GM12873 (cell line): ENCODE results near the gene PSRC1.
A peak's percentile ranks its signal among the peaks of the same experiment; 100 is the strongest.

Experiments
- CTCF ChIP-seq: IDR thresholded peaks from 2 replicates; pipeline ENCODE4 v1.5.1; 2012; ENCODE audit warnings: low read depth, mild to moderate bottlenecking, moderate library complexity, low read length, control low read depth; ENCODE audit not compliant: insufficient read depth; ENCODE audit errors: missing control alignments

The PSRC1 gene

DNA sequence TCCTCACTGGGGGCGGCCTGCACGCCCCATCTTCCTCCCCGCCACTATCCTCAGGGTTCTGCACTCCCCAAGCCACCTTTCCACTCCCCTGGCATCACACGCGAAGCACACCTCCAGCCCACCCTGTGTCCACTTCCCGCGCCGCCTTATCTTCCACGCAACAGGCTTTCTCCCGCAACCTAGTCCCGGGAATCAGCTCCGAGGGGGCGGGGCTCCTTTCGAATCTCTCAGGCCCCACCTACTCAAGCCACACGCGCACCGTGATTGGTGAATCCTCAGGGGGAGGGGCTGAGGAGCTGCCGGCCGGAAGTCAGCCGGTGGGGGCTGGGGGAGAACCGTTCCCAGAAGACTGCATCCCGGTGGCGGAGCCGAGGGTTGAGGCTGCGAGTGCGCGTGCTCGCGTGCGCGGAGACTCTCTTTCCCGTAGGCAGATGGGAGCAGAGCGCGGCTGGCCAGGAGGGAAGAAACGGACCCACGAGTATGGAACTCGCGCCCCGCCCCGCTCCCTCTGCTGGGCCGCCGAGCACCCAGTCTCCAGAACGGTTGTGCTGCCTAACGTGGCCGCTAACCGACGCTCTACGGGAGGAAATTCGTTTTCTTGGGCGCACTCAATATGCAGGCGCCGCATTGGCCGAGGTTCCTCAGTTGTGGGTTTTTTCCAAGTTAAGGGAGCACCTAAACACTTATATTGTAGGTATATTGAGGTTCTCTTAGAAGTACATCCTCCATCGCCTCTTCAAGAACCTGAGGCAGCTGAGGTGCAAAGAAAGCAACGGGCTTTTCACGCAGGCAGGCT is at the start of gene PSRC1:
TSS of gene PSRC1 (minus strand) at position 194 of the 796 bp plus-strand sequence.
- peak; percentile 62 for TF ChIP-seq CTCF

- no peak for TF ChIP-seq CTCF
These were observed 48.2 kb upstream of the PSRC1 start for GRCh38 chr1:109331113-109331512.

DNA sequence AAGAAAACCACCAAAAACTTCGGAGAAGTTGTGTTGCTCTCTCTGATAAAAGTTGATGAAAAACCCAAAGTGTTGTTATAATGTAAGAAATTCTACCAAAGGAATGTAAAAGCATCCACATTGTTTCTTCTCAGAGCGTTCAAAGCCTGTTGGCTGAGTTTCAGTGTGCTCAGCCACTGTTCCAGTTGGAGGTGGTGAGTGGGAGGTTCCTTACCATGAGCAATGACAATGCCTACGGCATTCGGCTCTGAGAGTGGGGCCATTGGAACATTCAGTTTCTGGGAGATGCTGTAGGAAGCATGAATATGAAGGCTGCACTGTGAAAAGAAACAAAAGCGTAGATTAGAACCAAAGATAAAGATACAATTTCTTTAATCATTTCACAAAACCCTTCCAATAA is 44.3 kb upstream of the PSRC1 start:
- no peak for TF ChIP-seq CTCF

DNA sequence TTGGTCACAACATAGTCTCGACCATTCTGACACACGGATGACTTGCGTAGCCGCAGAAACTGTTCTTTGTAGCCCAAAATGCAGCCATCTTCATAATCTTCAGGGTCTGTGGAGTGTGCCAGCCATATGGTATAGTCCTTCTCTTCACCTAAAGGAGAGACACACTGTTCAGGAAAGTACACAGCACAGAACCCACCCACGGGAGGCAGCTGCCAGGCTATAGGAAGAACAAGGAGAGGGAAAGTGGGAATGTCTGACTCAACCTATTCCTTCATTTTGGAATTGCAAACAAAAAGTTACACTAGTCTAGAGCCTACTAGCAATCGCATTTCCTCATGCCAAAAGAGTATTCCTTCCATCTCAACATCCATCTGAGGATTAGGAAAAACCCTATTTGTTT is 40.0 kb upstream of the PSRC1 start:
- TF ChIP-seq CTCF: no peak

DNA sequence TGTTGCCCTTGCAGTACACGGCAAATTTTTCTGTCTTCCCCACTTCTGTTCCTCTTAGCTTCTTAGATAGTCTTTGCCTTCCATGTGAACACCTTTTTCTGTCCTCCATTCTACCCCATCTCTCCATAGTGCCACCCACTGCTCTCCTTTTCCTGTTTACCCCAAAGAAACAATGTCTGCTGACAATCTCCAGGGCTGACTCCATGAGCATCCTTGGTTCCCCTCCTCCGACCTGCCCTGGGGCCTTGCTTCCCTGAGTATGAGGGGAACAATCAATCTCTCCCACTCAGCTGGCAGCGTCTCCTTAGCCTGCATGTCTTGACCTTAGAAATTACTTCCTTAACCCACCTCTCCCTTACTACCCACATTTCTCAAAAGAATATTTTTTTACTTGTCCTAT is 36.2 kb upstream of the PSRC1 start:
- TF ChIP-seq CTCF: no peak

GRCh38 chr1:109316506-109316905 is 33.6 kb upstream of the PSRC1 start:
- TF ChIP-seq CTCF: no peak

DNA sequence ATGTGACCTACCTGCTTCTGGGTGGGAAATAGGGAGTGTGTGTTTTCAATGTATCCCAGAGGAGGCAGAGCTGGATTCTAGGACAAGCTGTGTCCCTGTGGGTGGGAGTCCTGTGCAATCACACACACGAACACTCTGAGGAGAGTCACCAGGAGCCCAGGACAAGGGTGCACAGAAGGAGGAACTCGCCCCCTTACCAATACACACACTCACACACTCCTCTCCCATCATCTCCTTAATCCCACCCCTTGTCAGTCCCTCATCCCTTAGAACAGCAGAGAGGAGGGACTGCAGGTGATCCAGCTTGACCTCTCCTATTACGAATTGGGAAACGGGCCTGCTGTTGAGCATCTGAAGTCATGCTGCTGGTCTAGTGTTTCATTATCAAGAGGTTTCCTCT is 32.3 kb upstream of the PSRC1 start:
- TF ChIP-seq CTCF: no peak
